MCF 10A (cell line): ENCODE measurements around the gene STAG1. TPM values are rescaled to one million over a fixed set of nuclear protein-coding genes. Genes with fewer than 3 reads are reported as not detected.

Source experiments
- BruUV-seq: library from RNA; stranded (reverse); fragments of 400-500 nt; replicated peaks from 2 replicates; lab custom pipeline; 2021; lab: Mats Ljungman, UMichigan
- CTCF ChIA-PET: fragments of 300-600 bp; sonication (Branson Sonifier 250); formaldehyde crosslinking; extraction: SDS; loops from one replicate; lab custom pipeline; 2021; ENCODE audit warnings: antibody characterized with exemption, inconsistent platforms; lab: Yijun Ruan, JAX
- POLR2A ChIA-PET: fragments of 300-600, 350-650 bp; sonication (Branson Sonifier 250); formaldehyde crosslinking; extraction: SDS; loops from one replicate; lab custom pipeline; 2020; ENCODE audit warnings: antibody characterized with exemption, inconsistent platforms; lab: Yijun Ruan, JAX
- DNase-seq: peaks from one replicate; pipeline ENCODE4 v3.0.0-alpha.2; 2018; ENCODE audit not compliant: unreplicated experiment
- H3K27ac Mint-ChIP-seq: one replicate; pipeline ENCODE4 v1.8.0; 2022; ENCODE audit warnings: mild to moderate bottlenecking, low read depth, mixed read lengths; ENCODE audit not compliant: unreplicated experiment
- H3K27me3 Mint-ChIP-seq: one replicate; pipeline ENCODE4 v1.8.0; 2022; ENCODE audit warnings: mixed read lengths; ENCODE audit not compliant: insufficient read depth, unreplicated experiment
- H3K36me3 Mint-ChIP-seq: one replicate; pipeline ENCODE4 v1.8.0; 2022; ENCODE audit warnings: mild to moderate bottlenecking, moderate library complexity, mixed read lengths; ENCODE audit not compliant: insufficient read depth, unreplicated experiment
- H3K4me1 Mint-ChIP-seq: one replicate; pipeline ENCODE4 v1.8.0; 2022; ENCODE audit warnings: mixed read lengths; ENCODE audit not compliant: insufficient read depth, unreplicated experiment
- H3K4me3 Mint-ChIP-seq: one replicate; pipeline ENCODE4 v1.8.0; 2022; ENCODE audit warnings: mild to moderate bottlenecking, moderate library complexity, mixed read lengths; ENCODE audit not compliant: unreplicated experiment
- H3K9me3 Mint-ChIP-seq: one replicate; pipeline ENCODE4 v1.8.0; 2022; ENCODE audit warnings: mixed read lengths; ENCODE audit not compliant: unreplicated experiment
- CTCF ChIP-seq: fragments of 200-600 bp; IDR thresholded peaks from one replicate; pipeline ENCODE4 v1.8.0; 2022; ENCODE audit warnings: antibody characterized with exemption, mild to moderate bottlenecking; ENCODE audit not compliant: unreplicated experiment
- intact Hi-C: fragments of 100-400 bp; cut with micrococcal nuclease; formaldehyde crosslinking; loops from 2 replicates; pipeline ENCODE4 v1.14.1; 2022
- total RNA-seq: library from RNA; stranded (reverse); gene quantifications from 2 replicates; pipeline ENCODE4 v1.2.3, GENCODE V29; 2022

The STAG1 gene
- total RNA-seq, 1 experiment from 2014 or later = 34.3 TPM

- Mint-ChIP-seq H3K36me3 (peaks cover 28% of the 10 kb centered on the region), H3K27me3 (no peaks in the 10 kb centered on the region), H3K4me3 (no peak overlapping the region), H3K27ac (peak overlapping the region; percentile 42), H3K4me1 (peaks cover 15% of the 10 kb centered on the region), H3K9me3 (no peaks in the 10 kb centered on the region)
- DNase-seq = no peak
- CTCF ChIA-PET = interaction anchor here (0.5 to 2.5 kb wide), 10 partner anchors 15 to 1983 kb away, joined by 3 to 11 read pairs (median 6); partner anchors contain the start of gene STAG1
- TF ChIP-seq CTCF = no peak
- BruUV-seq = no TSS peak
- POLR2A ChIA-PET = interaction anchor here (0.6 to 1.8 kb wide), 5 partner anchors 16 to 1655 kb away, joined by 3 to 7 read pairs (median 3); partner anchors contain the start of gene MSL2
- intact Hi-C loops = no loop called here
These were observed 401.6 kb downstream of the STAG1 start for GRCh38 chr3:136350557-136350956.

- Mint-ChIP-seq H3K36me3 (peaks cover 30% of the 10 kb centered on the region), H3K27me3 (no peaks in the 10 kb centered on the region), H3K4me1 (peaks cover 15% of the 10 kb centered on the region), H3K27ac (peak overlapping the region; percentile 42), H3K9me3 (no peaks in the 10 kb centered on the region), H3K4me3 (no peak overlapping the region)
- POLR2A ChIA-PET = interaction anchor here (0.6 to 1.8 kb wide), 5 partner anchors 16 to 1655 kb away, joined by 3 to 7 read pairs (median 3); partner anchors contain the start of gene MSL2
- DNase-seq = peak; percentile 90
- no peak for TF ChIP-seq CTCF
- no TSS peak for BruUV-seq
- intact Hi-C loops = no loop called here
- CTCF ChIA-PET = interaction anchor here (0.5 to 1.8 kb wide), 7 partner anchors 16 to 1983 kb away, joined by 3 to 6 read pairs (median 3); no protein-coding TSS in a partner anchor
These were observed 402.0 kb downstream of the STAG1 start for GRCh38 chr3:136350132-136350531.

GRCh38 chr3:136346486-136346885 is 405.7 kb downstream of the STAG1 start:
- Mint-ChIP-seq H3K9me3 (no peaks in the 10 kb centered on the region), H3K36me3 (peaks cover 48% of the 10 kb centered on the region), H3K27ac (no peak overlapping the region), H3K27me3 (no peaks in the 10 kb centered on the region), H3K4me3 (no peak overlapping the region), H3K4me1 (peaks cover 16% of the 10 kb centered on the region)
- intact Hi-C loops = no loop called here
- POLR2A ChIA-PET = interaction anchor here (1.2 kb wide), 1 partner anchor 9 kb away, joined by 5 read pairs; no protein-coding TSS in a partner anchor
- CTCF ChIA-PET = interaction anchor here (0.6 kb wide), 2 partner anchors 238 to 247 kb away, joined by 3 to 6 read pairs; no protein-coding TSS in a partner anchor
- TF ChIP-seq CTCF = no peak
- no TSS peak for BruUV-seq
- no peak for DNase-seq

GRCh38 chr3:136343873-136344555 is 408.2 kb downstream of the STAG1 start:
- peaks cover 64% of the 10 kb centered on the region for H3K36me3 Mint-ChIP-seq
- H3K9me3 Mint-ChIP-seq = no peaks in the 10 kb centered on the region
- ChIA-PET POLR2A (interaction anchor here (1.5 to 1.7 kb wide), 2 partner anchors 10 to 12 kb away, joined by 3 read pairs; no protein-coding TSS in a partner anchor), CTCF (no interaction called here)
- H3K4me3 Mint-ChIP-seq = no peak overlapping the region
- peaks cover 6% of the 10 kb centered on the region for H3K4me1 Mint-ChIP-seq
- no peak for TF ChIP-seq CTCF
- H3K27ac Mint-ChIP-seq = no peak overlapping the region
- no TSS peak for BruUV-seq
- H3K27me3 Mint-ChIP-seq = no peaks in the 10 kb centered on the region
- intact Hi-C loops = no loop called here
- DNase-seq = peak; percentile 92
